ENCODE data around the gene FTO. TPM values are rescaled to one million over a fixed set of nuclear protein-coding genes. Genes with fewer than 3 reads are reported as not detected.

FTO gene
- total and polyA plus RNA-seq, 3 donors from 2014 or later: 32.4 to 64.7 (median 50.3) TPM

- no peak for DNase-seq
- no peak overlapping the region for H3K4me3 ChIP-seq
- peaks cover 4% of the 10 kb centered on the region for H3K4me1 ChIP-seq
These were observed 75.2 kb downstream of the FTO start for GRCh38 chr16:53779186-53779585.

GRCh38 chr16:53780051-53780450 lies 76.1 kb downstream of the FTO start:
- WGBS, 2 donors: 92 to 95% methylated on average over 3 of the region's 3 CpGs
- DNase-seq: no peak
- H3K27me3 ChIP-seq: no peaks in the 10 kb centered on the region
- no peaks in the 10 kb centered on the region for H3K36me3 ChIP-seq (ENCODE audit: low read depth, missing control alignments)
- intact Hi-C loops (cut with DNase I; ENCODE audit: low total_unique reads): no loop called here
- H3K27ac ChIP-seq: no peak overlapping the region
- peaks cover 4% of the 10 kb centered on the region for H3K4me1 ChIP-seq
- TF ChIP-seq CTCF (IDR thresholded peaks at IDR 0.05) (no peak), POLR2A (IDR thresholded peaks at IDR 0.05) (no peak)
- H3K4me3 ChIP-seq: no peak overlapping the region
- H3K9me3 ChIP-seq: no peaks in the 10 kb centered on the region

More at GRCh38 chr16:53779186-53779585, 75.2 kb downstream of the FTO start:
- WGBS, 2 donors: 66 to 83% methylated on average over 3 of the region's 3 CpGs
- no peaks in the 10 kb centered on the region for H3K9me3 ChIP-seq
- no peak for TF ChIP-seq CTCF (IDR thresholded peaks at IDR 0.05)
- no peak for TF ChIP-seq POLR2A (IDR thresholded peaks at IDR 0.05)
- intact Hi-C loops (cut with DNase I; ENCODE audit: low total_unique reads): no loop called here
- H3K36me3 ChIP-seq (ENCODE audit: low read depth, missing control alignments): no peaks in the 10 kb centered on the region
- no peak overlapping the region for H3K27ac ChIP-seq
- no peaks in the 10 kb centered on the region for H3K27me3 ChIP-seq

GRCh38 chr16:53781023-53781605 lies 77.2 kb downstream of the FTO start:
- Histone ChIP-seq H3K4me3 (no peak overlapping the region), H3K27ac (no peak overlapping the region), H3K4me1 (peaks cover 3% of the 10 kb centered on the region), H3K9me3 (no peaks in the 10 kb centered on the region), H3K36me3 (ENCODE audit: low read depth, missing control alignments) (no peaks in the 10 kb centered on the region), H3K27me3 (no peaks in the 10 kb centered on the region)
- intact Hi-C loops (cut with DNase I; ENCODE audit: low total_unique reads): no loop called here
- DNase-seq: no peak
- TF ChIP-seq CTCF (IDR thresholded peaks at IDR 0.05) (no peak), POLR2A (IDR thresholded peaks at IDR 0.05) (no peak)
- 100% methylated on average over 1 of the region's 1 CpG for WGBS, 2 donors

- Histone ChIP-seq H3K4me1 (no peaks in the 10 kb centered on the region), H3K9me3 (no peaks in the 10 kb centered on the region), H3K27me3 (no peaks in the 10 kb centered on the region), H3K4me3 (no peak overlapping the region), H3K27ac (no peak overlapping the region), H3K36me3 (ENCODE audit: low read depth, missing control alignments) (no peaks in the 10 kb centered on the region)
- 93 to 96% methylated on average over 3 of the region's 3 CpGs for WGBS, 2 donors
- no peak for DNase-seq
- no peak for TF ChIP-seq CTCF (IDR thresholded peaks at IDR 0.05)
- TF ChIP-seq POLR2A (IDR thresholded peaks at IDR 0.05): no peak
- intact Hi-C loops (cut with DNase I; ENCODE audit: low total_unique reads): no loop called here
These were observed 78.2 kb downstream of the FTO start for GRCh38 chr16:53782148-53782547.

- Histone ChIP-seq H3K27me3 (no peaks in the 10 kb centered on the region), H3K4me1 (no peaks in the 10 kb centered on the region), H3K27ac (no peak overlapping the region), H3K9me3 (no peaks in the 10 kb centered on the region), H3K36me3 (ENCODE audit: low read depth, missing control alignments) (no peaks in the 10 kb centered on the region), H3K4me3 (no peak overlapping the region)
- DNase-seq: no peak
- no peak for TF ChIP-seq CTCF (IDR thresholded peaks at IDR 0.05)
- TF ChIP-seq POLR2A (IDR thresholded peaks at IDR 0.05): no peak
- 81 to 91% methylated on average over 1 of the region's 1 CpG for WGBS, 2 donors
- intact Hi-C loops (cut with DNase I; ENCODE audit: low total_unique reads): no loop called here
These were observed 80.3 kb downstream of the FTO start for GRCh38 chr16:53784291-53784690.

All from testis (tissue), 3 donors.